GM12891 (cell line): ENCODE measurements around the gene TRAF3IP3.

Source experiments
- POLR2A ChIP-seq: IDR thresholded peaks from 2 replicates; pipeline ENCODE4 v1.6.1; 2011; ENCODE audit warnings: low read depth, low read length, control low read depth
- POLR2AphosphoS5 ChIP-seq: IDR thresholded peaks from 2 replicates; pipeline ENCODE4 v1.6.1; 2011; ENCODE audit warnings: low read depth, low read length, control low read depth
- SPI1 ChIP-seq: IDR thresholded peaks from 2 replicates; pipeline ENCODE4 v1.6.1; 2011; ENCODE audit warnings: low read depth, low read length, control low read depth

GRCh38 chr1:209738270-209738669 is 17.6 kb upstream of the TRAF3IP3 start:
- TF ChIP-seq POLR2AphosphoS5: no peak
- no peak for TF ChIP-seq SPI1
- no peak for TF ChIP-seq POLR2A
